GM19463 (cell line): ENCODE results near the gene L3MBTL4.
"Not testable (repeated sequence)": the region's sequence is repeated elsewhere in the genome, so short reads cannot be mapped to it uniquely, and the experiment has no call there.

Experiments
- ATAC-seq: cut with Tn5 transposase; IDR thresholded peaks from one replicate; pipeline ENCODE4 v1.9.1; 2021; ENCODE audit warnings: mild to moderate bottlenecking, moderate library complexity; ENCODE audit not compliant: unreplicated experiment

The L3MBTL4 gene

DNA sequence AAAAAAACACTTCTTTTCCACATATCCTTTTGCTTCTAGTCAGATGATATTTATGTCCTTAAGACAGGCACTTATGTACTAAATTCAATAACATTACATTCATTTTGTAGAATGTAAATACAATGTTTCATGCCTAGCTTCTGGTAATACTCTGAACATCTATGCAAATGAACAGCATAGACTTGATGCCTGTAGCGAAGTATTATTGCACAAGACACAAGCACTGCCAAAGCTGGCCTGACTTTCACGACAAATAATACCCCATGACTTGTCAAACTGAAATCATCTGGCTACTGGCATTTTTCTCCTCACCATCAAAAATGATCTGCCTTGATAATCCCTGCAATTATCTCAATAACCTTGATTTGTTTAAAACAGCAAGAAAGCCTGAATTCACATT lies 101.3 kb downstream of the L3MBTL4 start:
- no peak for ATAC-seq

DNA sequence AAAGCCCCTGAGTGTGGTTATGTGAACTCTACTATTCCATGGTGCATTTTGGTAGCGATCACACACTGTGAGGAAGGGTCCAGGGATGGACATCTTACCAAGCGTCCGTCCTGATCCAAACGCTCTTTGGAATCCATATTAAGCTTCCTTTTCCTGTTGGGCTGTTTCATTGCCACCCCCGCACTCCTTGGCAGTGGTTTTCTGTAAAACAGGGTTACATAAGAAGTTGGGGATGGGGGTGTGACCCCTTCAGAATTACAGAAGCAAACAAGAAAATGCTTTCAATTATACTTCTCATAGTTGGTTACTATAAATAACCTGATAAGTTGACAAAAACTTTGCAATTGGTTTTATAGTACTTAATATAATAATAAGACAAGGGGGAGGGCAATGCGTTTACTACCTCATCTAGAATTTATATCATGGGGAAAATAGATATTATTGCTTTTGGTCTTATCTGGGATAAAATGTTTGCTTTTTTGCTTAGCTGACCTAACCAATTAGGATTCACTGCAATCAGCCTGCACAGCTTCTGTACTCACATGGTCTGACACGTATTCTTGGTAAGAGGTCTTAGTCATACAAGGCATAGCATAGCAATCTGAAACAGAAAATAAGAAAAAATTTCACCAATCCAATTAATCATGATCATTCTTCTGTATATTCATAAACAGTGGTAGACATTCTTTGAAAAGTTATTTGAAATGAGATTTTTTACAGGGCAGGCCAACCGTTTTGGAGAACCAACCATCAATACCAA lies 103.1 kb downstream of the L3MBTL4 start:
- no peak for ATAC-seq

DNA sequence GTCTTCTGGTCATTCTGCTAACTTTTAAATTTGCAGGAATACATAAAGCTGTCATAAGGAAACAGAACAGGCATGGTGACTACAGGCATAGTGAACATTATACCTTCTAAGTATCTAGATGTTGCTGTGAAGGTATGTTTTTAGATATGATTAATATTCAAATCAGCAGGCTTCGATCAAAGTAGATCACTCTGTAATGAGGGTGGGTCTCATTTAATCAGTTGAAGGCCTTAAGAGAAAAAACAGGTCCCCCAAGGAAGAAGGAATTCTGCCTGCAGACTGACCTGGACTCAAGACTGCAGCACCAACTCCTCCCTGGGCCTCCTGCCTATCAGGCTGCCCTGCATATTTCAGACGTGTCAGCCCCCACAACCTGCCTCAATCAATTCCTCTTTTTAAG lies 104.0 kb downstream of the L3MBTL4 start:
- no peak for ATAC-seq

DNA sequence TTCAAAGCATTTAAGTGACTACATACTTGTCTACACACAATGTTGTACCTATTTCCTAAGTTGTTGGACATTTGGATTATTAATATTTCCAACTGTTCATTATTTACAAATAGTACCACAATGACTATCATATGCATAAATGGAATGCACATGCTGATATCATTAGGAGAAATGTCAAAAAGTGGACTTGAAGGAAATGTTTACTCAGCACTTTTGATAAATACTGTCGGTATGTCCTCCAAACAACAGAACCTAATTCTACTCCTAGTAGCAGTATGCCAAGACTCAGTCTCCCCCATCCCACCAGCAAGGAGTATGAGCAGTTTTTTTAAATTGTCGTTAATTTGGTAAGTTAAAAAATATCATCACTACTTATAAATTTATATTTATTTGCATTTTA lies 116.8 kb downstream of the L3MBTL4 start:
- no peak for ATAC-seq

DNA sequence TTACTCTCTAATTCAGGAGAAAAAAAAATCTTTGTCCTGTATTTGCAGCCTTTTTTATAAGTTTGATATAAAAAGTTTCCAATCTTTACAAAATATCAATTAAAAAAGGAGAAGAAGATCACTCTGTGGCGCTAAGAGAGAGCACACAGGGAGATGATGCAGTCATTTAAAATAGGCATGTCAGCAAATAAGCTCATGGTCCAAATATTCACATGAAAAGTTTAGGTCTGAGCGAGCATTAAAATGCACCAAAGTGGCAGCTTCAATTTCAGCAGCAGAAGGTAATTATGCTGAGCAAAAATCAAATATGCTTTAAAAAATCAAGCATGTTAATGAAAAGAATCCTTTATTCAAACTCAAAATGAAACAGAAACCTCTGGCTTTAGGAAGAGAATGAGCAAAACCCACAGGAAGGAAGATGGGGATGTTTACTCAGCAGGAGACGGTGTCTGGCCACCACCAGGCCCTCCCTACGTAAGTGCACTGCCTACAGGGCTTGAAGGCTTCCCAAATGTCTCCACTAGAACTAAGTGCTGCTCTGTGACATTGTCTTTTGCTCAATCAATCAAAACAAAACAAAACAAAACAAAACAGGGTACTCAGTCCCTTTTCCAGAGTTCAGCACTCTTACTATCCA lies 120.4 kb downstream of the L3MBTL4 start:
- no peak for ATAC-seq

DNA sequence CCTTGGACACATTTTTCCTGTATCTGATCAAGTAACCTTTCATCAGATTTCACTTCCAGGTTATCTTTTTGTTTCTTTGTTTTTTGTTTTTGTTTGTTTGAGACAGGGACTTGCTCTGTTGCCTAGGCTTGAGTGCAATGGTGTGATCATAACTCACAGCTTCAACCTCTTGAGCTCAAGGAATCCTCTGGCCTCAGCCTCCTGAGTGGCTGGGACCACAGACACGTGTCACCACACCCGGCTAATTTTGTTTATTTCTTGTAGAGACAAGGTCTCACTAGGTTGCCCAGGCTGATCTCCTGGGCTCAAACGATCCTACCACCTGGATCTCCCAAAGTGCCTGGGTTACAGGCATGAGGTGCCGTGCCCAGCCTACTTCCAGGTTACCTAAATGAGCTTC lies 124.9 kb downstream of the L3MBTL4 start:
- no peak for ATAC-seq

DNA sequence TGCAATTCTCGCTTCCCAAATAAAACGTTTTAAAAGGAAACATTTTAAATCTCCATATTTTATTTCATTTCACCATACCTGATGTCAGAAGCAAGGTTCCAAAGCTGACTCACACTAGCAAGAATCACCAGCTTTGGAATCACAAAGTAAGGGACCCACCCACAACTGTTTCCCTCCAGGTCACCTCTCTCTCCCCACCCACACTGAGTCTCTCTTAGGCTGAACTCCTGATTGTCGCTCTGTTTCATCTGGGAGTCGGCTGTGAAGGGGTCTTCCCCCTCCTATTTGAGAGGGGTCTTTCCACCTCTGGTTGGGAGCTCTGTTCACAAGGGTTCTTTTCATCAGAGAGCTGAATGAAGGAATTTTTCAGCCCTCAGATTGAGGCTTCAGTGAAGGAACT lies 128.1 kb downstream of the L3MBTL4 start:
- no peak for ATAC-seq

DNA sequence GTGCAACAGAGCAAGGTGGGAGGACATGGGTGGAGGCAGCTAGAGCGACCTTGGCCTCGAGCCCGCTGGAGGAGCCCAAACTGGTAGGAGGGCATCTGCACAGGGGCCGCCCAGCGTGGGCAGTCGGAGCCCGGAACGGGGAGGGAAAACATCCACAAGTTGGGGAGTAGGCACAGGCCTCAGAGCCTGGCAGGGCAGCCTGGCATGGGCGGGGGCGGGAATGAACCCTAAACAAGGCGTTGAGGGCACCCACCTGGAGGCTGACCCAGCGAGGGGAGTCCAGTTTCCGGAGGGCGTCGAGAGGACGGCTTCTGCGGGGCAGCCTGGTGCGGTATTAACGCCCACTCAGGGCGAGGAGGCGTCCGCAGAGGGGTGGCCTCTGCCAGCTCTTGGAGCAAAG lies 129.9 kb downstream of the L3MBTL4 start:
- no peak for ATAC-seq

DNA sequence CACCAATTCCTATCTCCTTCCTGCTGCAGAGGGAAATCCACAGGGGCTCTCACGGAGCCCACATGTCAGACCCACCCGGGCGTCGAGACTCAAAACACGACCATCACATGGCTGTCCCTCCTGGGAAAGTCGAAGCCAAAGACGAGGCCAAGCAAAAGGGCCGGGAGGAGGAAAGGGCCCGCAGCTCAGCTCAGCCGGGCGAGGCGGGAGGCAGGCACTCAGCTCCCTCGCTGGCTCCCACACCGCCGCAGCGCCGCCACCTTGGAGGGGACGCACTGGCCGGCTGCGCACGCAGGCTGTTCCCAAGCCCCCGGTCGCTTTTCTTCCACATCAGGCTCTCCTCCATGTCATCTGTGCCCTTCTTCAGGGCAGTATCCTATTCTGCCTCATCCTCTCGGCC lies 130.4 kb downstream of the L3MBTL4 start:
- ATAC-seq: no peak

DNA sequence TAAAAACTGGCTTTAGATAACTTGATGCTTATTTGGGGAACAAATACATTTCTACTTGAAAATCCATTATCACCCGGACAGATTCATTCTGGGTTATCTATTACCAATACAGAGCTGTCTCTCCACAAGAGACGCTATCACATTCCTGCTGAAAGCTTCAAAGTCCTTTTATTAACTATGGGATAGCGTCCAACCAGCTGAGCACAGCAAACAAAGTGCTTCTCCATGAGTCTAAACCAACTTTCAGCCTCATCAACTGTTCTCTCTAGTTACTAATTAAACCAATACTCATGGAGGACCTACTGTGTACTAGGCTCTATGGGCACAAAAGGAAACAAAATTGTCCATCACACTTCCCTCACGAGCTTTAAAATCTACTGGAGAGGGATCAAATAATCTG lies 132.8 kb downstream of the L3MBTL4 start:
- no peak for ATAC-seq

DNA sequence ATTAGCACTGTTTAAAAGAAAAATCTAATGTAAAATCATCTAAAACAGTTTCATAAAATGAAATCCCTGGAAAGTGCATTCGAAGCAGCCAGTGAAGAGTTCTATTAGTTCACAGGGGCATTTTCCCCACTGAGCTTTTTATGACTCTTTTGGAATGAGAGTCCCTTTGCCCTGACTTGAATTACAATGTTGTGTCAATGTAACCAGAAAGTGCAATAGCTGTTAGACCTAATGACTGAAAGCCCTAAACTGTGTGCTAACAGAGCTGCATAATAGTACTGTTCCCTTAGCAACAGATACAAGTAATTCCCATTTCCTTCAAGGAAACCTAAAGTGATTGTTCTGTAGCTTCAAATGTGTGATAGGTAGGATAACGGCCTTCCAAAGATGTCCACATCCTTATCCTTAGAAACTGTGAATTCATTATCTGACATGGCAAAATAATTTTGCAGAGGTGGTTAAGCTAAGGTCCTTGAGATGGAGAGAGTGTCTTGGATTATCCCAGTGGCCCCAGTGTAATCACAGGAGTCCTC lies 134.4 kb downstream of the L3MBTL4 start:
- no peak for ATAC-seq

DNA sequence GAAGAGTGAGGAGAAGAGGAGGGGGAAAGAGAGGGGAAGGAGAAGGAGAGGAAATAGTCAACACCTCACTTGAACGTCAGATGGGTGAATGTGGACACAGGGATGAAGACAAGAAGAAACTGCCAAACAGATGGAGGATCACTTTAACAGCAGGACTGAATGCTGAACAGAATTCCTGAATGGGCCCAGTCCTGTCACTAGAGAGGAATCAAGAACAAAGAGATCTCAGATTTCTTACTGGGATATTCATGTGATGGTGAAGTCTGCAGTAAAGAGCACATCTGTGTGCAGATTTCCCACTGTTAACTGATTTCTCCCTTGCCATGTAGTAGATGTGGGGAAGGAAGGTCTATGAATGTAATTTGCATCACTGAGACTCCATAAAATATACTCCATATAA lies 135.4 kb downstream of the L3MBTL4 start:
- no peak for ATAC-seq

DNA sequence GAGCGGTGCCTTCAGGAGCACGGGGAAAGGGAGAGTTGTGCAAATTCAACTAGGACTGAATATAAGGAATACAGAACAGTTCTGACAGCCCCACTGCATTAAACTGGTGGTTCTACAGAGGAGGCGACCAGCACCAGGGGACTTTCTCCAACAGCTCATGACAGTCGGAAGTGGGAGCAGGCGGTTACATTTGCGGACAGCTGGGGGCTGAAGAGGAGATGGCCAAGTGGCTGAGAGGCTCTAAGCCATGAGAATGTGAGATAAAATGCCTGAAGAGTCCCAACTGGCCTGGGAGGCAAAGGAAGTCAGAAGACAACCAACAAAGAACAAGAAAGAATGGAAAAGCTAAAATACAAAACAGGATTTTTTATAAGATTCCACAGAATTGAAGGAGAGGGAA lies 141.3 kb downstream of the L3MBTL4 start:
- no peak for ATAC-seq

DNA sequence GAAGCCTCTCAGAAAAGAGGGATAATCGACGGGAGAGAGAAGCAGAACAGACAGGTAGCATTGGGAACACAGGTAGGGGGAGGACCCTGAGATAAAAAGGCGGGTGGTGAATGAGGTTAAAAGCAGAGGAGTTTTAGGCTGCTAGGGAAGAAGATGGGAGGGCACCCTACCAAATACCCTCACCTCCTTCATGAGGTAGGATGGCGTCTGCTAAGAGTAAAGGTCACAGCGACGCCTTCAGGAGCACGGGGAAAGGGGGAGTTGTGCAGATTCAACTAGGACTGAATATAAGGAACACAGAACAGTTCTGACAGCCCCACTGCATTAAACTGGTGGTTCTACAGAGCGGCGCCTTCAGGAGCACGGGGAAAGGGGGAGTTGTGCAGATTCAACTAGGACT lies 142.6 kb downstream of the L3MBTL4 start:
- not testable (repeated sequence) for ATAC-seq

DNA sequence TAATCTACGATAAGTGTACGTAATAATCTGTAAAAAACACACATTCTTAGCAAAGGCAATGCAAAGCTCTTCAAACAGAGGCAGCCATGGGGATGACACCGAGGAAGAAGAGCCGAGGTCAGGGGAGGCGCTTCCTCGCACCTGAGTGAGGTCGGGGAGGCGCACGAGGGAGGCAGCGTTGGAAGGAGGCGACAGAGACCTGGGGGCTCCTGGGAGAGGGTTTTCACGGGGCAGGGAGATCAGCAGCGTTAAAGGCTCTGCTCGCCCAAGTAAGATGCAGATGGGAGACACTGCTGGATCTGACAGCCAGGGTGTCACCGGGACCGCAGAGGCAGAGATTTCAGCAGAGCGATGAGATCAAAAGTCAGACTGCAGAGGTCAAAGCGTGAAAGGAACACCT lies 143.1 kb downstream of the L3MBTL4 start:
- no peak for ATAC-seq

DNA sequence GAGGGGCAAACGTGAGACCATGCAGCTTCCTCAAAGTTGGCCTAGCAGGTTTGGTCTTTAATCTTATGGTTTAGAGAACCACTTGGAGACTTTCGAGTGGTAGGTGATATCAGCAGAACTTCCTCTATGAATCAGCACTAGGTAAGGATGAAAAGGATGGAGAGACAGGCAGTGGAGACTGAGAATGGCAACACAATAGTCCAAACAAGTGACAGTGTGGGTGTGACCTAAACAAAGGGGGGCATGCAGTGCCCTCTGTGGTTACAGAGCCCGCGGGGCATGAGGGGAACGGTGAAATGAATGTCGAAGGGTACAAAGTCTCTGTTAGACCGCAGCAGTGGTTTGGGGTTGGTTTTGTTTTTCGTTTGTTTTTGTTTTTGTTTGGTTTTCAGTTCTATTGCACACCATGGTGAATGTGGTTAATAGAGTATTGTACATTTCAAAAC lies 143.9 kb downstream of the L3MBTL4 start:
- ATAC-seq: peak; percentile 96

DNA sequence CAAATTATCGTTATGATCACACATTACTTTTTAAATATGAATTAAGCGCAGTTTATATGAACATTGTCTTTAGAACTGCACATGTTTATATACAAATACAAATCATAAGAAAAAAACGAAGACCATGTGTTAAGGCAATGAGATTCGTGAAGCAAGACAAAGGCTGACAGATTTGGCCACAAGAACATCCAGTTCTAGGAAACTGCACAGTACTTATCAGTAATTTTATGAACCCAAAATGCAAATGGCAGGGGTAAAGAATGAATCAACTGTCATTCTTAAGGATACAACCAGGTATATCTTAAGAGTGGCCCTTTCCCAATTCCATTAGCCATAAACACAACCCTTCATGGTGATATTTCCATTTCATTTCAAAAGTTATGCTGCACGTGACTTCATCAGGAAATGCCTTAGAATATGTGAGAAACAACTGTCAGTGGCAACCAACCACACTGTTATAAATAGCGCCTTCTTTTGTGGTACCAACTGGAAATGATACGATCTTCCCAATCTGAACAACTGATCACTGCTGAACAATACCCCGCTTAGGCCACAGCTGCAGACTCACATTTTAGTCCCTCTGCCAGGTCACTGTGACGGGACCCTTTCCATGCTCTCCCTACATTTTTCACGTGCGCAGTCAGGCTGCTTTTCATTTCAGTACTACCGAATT lies 144.9 kb downstream of the L3MBTL4 start:
- no peak for ATAC-seq

DNA sequence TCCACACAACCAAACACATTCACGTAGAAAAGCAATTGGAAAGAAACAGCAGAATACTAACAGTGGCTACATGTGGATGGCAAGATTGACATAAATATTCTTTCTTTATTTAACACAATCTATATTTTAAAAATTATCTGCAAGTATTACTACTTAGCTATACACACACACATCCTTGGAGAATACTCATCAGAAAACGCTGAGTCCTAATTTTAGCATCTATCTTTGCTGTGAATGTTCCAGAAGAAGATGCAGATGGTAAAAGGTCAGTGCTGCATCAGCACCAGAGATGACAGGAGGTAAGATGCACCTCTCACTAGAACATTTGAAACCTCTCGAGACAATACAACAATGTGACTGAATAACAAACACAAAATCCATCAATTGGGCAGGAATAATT lies 148.5 kb downstream of the L3MBTL4 start:
- no peak for ATAC-seq

DNA sequence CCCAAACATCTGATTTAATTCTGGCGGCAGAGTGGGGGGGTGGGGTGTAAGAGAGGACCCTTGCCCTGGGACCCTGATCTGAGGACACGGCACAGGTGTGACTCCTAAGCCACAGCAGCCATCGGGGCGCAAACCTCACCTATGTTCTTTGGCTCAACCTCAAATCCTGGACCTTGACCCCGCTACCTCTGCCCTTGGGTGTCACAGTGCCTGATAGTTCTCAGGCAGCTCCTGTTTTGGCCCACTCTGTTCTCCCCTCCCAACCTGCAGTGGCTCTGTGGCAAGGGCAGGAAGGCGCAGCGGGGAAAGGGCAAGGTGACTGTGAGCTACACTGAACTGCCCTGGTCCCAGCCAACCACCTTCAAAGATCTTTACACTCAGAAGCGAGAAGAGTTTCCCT lies 152.8 kb downstream of the L3MBTL4 start:
- ATAC-seq: no peak

DNA sequence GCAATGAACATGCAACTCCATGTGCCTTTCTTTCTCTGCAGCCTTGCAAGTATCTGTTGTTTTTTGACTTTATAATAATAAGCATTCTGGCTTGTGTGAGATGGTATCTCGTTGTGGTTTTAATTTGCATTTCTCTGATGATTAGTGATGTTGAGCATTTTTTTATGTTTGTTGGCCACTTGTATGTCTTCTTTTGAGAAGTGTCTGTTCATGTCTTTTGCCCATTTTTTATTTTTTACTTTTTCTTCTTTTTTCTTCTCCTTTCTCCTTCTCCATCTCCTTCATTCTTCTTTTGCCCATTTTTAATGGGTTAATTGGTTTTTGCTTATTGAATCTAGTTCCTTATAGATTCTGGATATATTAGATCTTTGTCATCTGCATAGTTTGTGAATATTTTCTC lies 155.4 kb downstream of the L3MBTL4 start:
- not testable (repeated sequence) for ATAC-seq

DNA sequence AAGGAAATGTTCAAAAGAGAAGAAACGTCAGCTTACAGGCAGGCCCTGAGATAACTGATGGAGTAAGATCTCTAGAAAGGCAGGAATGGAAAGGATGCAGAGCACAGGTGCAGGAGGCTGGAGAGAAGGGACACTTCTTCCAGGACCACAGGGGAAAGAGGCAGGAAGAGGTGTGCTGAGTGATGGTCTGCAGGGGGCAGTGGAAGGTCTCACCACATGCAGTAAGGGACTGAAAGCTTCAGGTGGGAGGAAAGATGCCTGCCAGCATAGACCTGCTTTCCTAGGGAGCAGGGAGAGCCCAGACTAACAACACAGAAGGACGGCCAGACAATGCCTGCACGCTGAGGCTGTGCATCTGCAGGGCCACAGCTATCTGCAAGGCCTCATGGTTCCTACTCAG lies 156.8 kb downstream of the L3MBTL4 start:
- ATAC-seq: no peak

DNA sequence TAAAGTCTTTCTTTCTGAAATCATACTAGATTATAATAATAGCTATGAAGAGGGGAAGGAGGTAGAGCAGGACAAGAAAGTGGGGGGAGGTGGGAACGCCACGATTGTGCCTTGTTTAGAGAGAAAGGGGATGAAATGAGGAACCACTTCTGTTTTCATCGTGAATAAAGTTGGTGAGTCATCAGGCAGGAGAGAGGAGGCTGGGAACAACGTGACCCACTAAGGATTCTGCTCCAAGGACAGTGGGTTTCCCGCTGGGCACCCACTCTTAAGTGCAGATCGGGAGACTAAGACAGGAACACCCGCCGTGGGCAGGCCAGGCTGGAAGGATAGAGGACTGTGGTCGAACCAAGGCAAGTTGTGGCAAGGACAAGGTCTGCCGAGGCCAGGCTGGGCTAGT lies 158.2 kb downstream of the L3MBTL4 start:
- no peak for ATAC-seq
